A549 treated with AZD2906 at 1 μM for 4 hours (cell line): ENCODE data around the gene DET1. TPM values are rescaled to one million over a fixed set of nuclear protein-coding genes. Genes with fewer than 3 reads are reported as not detected.

Source experiments
- total RNA-seq: library from RNA; stranded (reverse); fragments of 200-300 nt; extraction: Qiagen RNA extraction; gene quantifications from 5 replicates; pipeline ENCODE4 v1.2.3, GENCODE V29; 2022

Gene DET1
- total RNA-seq: 5.4 to 6.6 TPM (median 6.1 TPM) in 5 replicates

GRCh38 chr15:88546248-88547129 lies at the start of gene DET1:
TSS of gene DET1 (minus strand) at chr15:88546681. CDS start at chr15:88531705, 14,976 bp downstream.

GRCh38 chr15:88467073-88467934 lies 79.2 kb downstream of the DET1 start, which contains the start of the genes MRPL46 and MRPS11:
TSS of gene MRPL46 (minus strand) at chr15:88467388. CDS start at chr15:88467377, 11 bp downstream.
TSS of gene MRPS11 (plus strand) at chr15:88467708. CDS start at chr15:88467718, 10 bp downstream.

Other genes with a start within 250 kb of the DET1 start
- gene MRPL46, start 79.3 kb downstream of the DET1 start, total RNA-seq: 51.4 to 62.4 TPM (median 58.0 TPM) in 5 replicates
- gene MRPS11, start 79.0 kb downstream of the DET1 start, total RNA-seq: 90.1 to 122 TPM (median 109 TPM) in 5 replicates
- 68.5 to 91.7 TPM (median 79.0 TPM) in 5 replicates for gene AEN, start 74.7 kb upstream of the DET1 start, total RNA-seq
- 39.0 to 44.4 TPM (median 41.2 TPM) in 5 replicates for gene ISG20, start 92.3 kb upstream of the DET1 start, total RNA-seq